ENCODE data around the gene DRD2.

DNA sequence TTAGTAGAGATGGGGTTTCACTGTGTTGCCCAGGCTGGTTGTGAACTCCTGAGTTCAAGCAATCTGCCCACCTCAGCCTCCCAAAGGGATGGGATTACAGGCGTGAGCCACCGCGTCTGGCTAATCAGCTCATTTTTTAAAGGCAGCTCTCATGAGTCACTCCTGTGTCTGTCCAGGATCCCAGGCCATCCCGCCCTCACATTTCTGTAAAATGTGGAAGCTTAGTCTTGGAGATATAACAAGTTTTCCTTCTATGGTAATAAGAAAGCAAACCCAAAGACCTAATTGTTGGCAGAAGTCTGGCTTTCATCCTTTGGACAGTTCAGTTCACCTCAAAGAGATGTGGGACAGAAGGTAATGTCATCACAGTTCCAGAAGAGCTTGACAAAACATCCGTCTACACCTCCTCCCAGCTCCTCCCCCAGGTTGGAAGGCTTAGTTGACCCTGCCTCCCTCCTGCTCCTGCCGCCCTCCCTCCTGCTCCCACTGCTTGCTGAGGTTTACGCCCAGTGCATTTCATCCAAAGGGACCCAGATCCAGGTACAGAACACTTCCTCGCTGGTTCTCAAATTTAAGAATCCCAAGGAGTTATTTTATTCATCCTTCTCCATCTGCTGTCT lies 6.4 kb downstream of the DRD2 start:
- TF ChIP-seq CTCF (IDR thresholded peaks at IDR 0.05; ENCODE audit: poor library complexity) (no peak), EZH2 (IDR thresholded peaks at IDR 0.05; ENCODE audit: borderline replicate concordance) (no peak), EZH2phosphoT487 (IDR thresholded peaks at IDR 0.05; ENCODE audit: low read depth, severe bottlenecking, unreplicated experiment) (no peak)
